Measurements from ENCODE around the gene TRIM62.

DNA sequence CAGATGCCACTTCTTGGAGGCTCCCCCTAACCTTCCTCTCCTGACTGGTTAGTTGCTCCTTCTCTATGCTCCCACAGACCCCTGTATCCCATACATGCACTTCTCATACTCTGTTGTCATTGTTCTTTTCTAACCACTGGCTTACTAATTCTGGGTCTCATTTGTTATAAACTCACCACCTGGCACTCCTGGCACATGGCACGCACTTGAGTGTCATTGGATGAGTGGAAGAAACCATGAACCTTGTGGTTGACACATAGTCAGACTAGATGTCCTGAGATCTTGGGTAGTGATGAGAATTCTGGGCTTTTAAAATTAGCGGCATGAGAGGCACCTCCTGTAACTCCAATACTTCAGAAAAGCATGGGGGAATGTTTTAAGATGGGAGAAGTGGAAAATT is 49.3 kb downstream of the TRIM62 start:
- TF ChIP-seq, protein P1, sequence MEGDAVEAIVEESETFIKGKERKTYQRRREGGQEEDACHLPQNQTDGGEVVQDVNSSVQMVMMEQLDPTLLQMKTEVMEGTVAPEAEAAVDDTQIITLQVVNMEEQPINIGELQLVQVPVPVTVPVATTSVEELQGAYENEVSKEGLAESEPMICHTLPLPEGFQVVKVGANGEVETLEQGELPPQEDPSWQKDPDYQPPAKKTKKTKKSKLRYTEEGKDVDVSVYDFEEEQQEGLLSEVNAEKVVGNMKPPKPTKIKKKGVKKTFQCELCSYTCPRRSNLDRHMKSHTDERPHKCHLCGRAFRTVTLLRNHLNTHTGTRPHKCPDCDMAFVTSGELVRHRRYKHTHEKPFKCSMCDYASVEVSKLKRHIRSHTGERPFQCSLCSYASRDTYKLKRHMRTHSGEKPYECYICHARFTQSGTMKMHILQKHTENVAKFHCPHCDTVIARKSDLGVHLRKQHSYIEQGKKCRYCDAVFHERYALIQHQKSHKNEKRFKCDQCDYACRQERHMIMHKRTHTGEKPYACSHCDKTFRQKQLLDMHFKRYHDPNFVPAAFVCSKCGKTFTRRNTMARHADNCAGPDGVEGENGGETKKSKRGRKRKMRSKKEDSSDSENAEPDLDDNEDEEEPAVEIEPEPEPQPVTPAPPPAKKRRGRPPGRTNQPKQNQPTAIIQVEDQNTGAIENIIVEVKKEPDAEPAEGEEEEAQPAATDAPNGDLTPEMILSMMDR (IDR thresholded peaks at IDR 0.05): no peak
- no peak for TF ChIP-seq POLR2A (IDR thresholded peaks at IDR 0.05)
